PC-3 (cell line): ENCODE measurements around the gene DNPH1. TPM values are rescaled to one million over a fixed set of nuclear protein-coding genes. Genes with fewer than 3 reads are reported as not detected.

Experiments
- ATAC-seq: fragments of 200-7000 bp; cut with Tn5 transposase; 2 replicates; pipeline ENCODE4 v1.9.1; 2020; ENCODE audit warnings: mild to moderate bottlenecking, moderate library complexity
- BruUV-seq: library from RNA; stranded (reverse); fragments of 400-500 nt; replicated peaks from 2 replicates; lab custom pipeline; 2021; lab: Mats Ljungman, UMichigan
- CTCF ChIA-PET: fragments of 300-600 bp; sonication (Branson Sonifier 250); formaldehyde crosslinking; loops from one replicate; lab custom pipeline; 2022; ENCODE audit warnings: antibody characterized with exemption; lab: Charles Lee
- POLR2A ChIA-PET: fragments of 300-600 bp; sonication (Branson Sonifier 250); formaldehyde crosslinking; loops from one replicate; lab custom pipeline; 2022; ENCODE audit warnings: antibody characterized with exemption; ENCODE audit not compliant: unreplicated experiment; lab: Charles Lee
- DNase-seq: peaks from one replicate; pipeline ENCODE4 v3.0.0-alpha.2; 2015
- H2AFZ ChIP-seq: fragments of 300-600 bp; sonication (generic); 2 replicates; pipeline ENCODE4 v1.6.0; 2016; ENCODE audit warnings: antibody characterized with exemption, low read length
- H3F3A ChIP-seq: fragments of 300-600 bp; sonication (generic); one replicate; pipeline ENCODE4 v1.6.0; 2017; ENCODE audit warnings: antibody characterized with exemption, low read length, control low read depth, mild to moderate bottlenecking; ENCODE audit not compliant: unreplicated experiment
- H3K27ac ChIP-seq: fragments of 300-600 bp; sonication (generic); 2 replicates; pipeline ENCODE4 v1.5.1; 2016; ENCODE audit warnings: mild to moderate bottlenecking, low read length
- H3K27me3 ChIP-seq: fragments of 300-600 bp; sonication (generic); 2 replicates; pipeline ENCODE4 v1.6.1; 2016; ENCODE audit warnings: low read length, mixed read lengths
- H3K36me3 ChIP-seq: fragments of 300-600 bp; sonication (generic); 2 replicates; pipeline ENCODE4 v1.6.1; 2016; ENCODE audit warnings: low read depth, mixed run types, low read length, mixed read lengths
- H3K4me1 ChIP-seq: fragments of 300-600 bp; sonication (generic); 2 replicates; pipeline ENCODE4 v1.5.1; 2016; ENCODE audit warnings: low read length; ENCODE audit not compliant: insufficient read depth
- H3K4me2 ChIP-seq: fragments of 300-600 bp; sonication (generic); 2 replicates; pipeline ENCODE4 v1.6.0; 2016; ENCODE audit warnings: low read length
- H3K4me3 ChIP-seq: fragments of 300-600 bp; sonication (generic); 2 replicates; pipeline ENCODE4 v1.5.1; 2016; ENCODE audit warnings: mild to moderate bottlenecking, low read length, mixed read lengths
- H3K79me2 ChIP-seq: fragments of 300-600 bp; sonication (generic); 2 replicates; pipeline ENCODE4 v1.6.1; 2017; ENCODE audit warnings: low read length, mixed read lengths
- H3K9ac ChIP-seq: fragments of 300-600 bp; sonication (generic); 2 replicates; pipeline ENCODE4 v1.6.0; 2016; ENCODE audit warnings: mild to moderate bottlenecking, low read length
- H3K9me2 ChIP-seq: fragments of 300-600 bp; sonication (generic); replicated peaks from 2 replicates; pipeline ENCODE4 v1.6.1; 2016; ENCODE audit warnings: mixed run types, low read length, mixed read lengths
- H3K9me3 ChIP-seq: fragments of 300-600 bp; sonication (generic); 2 replicates; pipeline ENCODE4 v1.6.1; 2016; ENCODE audit warnings: low read length, mixed read lengths
- H4K20me1 ChIP-seq: fragments of 300-600 bp; sonication (generic); 2 replicates; pipeline ENCODE4 v1.6.1; 2016; ENCODE audit warnings: low read length, mixed read lengths
- EZH2 ChIP-seq: fragments of 300-600 bp; sonication (generic); IDR thresholded peaks from one replicate; pipeline ENCODE4 v1.6.1; 2017; ENCODE audit warnings: antibody characterized with exemption, mild to moderate bottlenecking, low read length; ENCODE audit not compliant: unreplicated experiment
- EZH2phosphoT487 ChIP-seq: fragments of 300-600 bp; sonication (generic); IDR thresholded peaks from 2 replicates; pipeline ENCODE4 v1.6.1; 2018; ENCODE audit warnings: mild to moderate bottlenecking, antibody characterized with exemption, low read length, borderline replicate concordance
- intact Hi-C: fragments of 100-400 bp; cut with micrococcal nuclease; formaldehyde crosslinking; loops from 2 replicates; pipeline ENCODE4 v1.9.0; 2023
- total RNA-seq: library from RNA; depleted of rRNA; stranded (reverse); fragments of >200 nt; gene quantifications from 2 replicates; pipeline ENCODE4 v1.2.3, GENCODE V29; 2014
- TF ChIP-seq, protein P1 (sequence below): fragments of 300-600 bp; sonication (generic); conservative IDR thresholded peaks from 2 replicates; pipeline ENCODE4 v1.5.1; 2017; ENCODE audit warnings: antibody characterized with exemption, low read depth, mild to moderate bottlenecking, low read length

Gene DNPH1
- total RNA-seq, 1 experiment from 2014 or later = 128 TPM

DNA sequence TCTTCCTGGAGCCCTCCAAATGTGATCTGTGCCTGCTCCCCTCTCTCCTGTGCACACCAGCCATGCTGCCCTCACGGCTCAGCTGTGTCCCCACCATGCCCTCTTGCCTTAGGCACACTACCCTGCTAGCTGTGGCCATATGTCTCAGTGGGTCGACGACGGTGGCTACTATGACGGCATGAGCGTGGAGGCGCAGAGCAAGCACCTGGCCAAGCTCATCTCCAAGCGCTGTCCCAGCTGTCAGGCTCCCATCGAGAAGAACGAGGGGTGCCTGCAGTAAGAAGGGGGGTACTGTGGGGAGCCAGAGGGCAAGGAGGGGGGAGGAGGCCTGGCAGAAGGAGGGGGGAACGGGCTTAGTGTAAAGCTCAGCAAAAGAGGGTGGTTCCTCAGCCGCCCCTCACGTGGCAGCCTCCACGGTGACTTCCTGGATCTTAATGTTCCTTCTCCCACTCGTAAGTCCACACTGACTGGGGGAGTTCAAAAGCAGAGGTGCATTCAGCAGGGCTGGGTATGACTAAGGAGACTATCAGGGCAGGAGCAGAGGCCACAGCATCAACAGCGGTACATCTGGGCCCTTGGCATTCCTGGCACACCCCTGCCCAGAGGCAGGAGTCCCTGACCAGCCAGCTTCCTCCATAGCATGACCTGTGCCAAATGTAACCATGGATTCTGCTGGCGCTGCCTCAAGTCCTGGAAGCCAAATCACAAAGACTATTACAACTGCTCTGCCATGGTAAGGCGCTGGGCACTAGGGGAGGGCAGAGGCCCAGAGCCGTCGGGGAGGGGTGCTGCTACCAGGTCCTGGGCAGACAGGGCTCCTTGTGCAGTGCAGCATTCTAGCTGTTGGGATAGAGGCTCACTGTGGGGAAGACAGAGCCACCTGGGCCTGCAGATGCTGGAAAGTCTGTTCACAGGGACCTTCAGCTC is 8.0 kb downstream of the DNPH1 start:
- no peaks in the 10 kb centered on the region for H4K20me1 ChIP-seq
- no peaks in the 10 kb centered on the region for H3K27me3 ChIP-seq
- no peak overlapping the region for H2AFZ ChIP-seq
- H3K79me2 ChIP-seq = no peaks in the 10 kb centered on the region
- no peaks in the 10 kb centered on the region for H3K9me2 ChIP-seq
- ChIA-PET POLR2A (no interaction called here), CTCF (no interaction called here)
- H3K27ac ChIP-seq = no peak overlapping the region
- BruUV-seq = no TSS peak
- no peak overlapping the region for H3K4me3 ChIP-seq
- H3K4me2 ChIP-seq = no peak overlapping the region
- no peak for DNase-seq
- no peaks in the 10 kb centered on the region for H3K9me3 ChIP-seq
- no peaks in the 10 kb centered on the region for H3K36me3 ChIP-seq
- no peak overlapping the region for H3K9ac ChIP-seq
- TF ChIP-seq, protein P1, sequence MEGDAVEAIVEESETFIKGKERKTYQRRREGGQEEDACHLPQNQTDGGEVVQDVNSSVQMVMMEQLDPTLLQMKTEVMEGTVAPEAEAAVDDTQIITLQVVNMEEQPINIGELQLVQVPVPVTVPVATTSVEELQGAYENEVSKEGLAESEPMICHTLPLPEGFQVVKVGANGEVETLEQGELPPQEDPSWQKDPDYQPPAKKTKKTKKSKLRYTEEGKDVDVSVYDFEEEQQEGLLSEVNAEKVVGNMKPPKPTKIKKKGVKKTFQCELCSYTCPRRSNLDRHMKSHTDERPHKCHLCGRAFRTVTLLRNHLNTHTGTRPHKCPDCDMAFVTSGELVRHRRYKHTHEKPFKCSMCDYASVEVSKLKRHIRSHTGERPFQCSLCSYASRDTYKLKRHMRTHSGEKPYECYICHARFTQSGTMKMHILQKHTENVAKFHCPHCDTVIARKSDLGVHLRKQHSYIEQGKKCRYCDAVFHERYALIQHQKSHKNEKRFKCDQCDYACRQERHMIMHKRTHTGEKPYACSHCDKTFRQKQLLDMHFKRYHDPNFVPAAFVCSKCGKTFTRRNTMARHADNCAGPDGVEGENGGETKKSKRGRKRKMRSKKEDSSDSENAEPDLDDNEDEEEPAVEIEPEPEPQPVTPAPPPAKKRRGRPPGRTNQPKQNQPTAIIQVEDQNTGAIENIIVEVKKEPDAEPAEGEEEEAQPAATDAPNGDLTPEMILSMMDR = no peak
- no peak for TF ChIP-seq EZH2
- no peak for TF ChIP-seq EZH2phosphoT487
- 0 out of 2 replicates have a peak, but pooled peaks cover 3% of the 10 kb centered on the region for H3K4me1 ChIP-seq
- intact Hi-C loops = no loop called here
- H3F3A ChIP-seq = no peaks in the 10 kb centered on the region
- peak; percentile 46 for ATAC-seq

DNA sequence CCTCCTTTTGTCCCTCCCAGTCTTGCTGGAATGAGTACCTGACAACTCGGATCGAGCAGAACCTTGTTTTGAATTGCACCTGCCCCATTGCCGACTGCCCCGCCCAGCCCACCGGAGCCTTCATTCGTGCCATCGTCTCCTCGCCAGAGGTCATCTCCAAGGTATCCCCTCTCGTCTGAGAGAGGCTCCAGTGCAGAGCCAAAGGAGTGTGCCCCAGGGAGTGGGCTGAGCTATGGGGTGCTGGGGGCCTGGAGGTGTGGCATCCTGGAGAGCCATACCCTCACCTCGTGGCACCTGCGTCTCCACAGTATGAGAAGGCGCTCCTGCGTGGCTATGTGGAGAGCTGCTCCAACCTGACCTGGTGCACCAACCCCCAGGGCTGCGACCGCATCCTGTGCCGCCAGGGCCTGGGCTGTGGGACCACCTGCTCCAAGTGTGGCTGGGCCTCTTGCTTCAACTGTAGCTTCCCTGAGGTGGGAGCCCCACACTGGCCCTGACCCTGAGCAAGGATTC is 8.8 kb downstream of the DNPH1 start:
- H3F3A ChIP-seq = no peaks in the 10 kb centered on the region
- no peaks in the 10 kb centered on the region for H3K79me2 ChIP-seq
- H3K4me1 ChIP-seq = no peaks in the 10 kb centered on the region
- DNase-seq (no peak), ATAC-seq (no peak)
- no peaks in the 10 kb centered on the region for H3K27me3 ChIP-seq
- H3K9ac ChIP-seq = no peak overlapping the region
- CTCF ChIA-PET = no interaction called here
- H3K9me3 ChIP-seq = no peaks in the 10 kb centered on the region
- no peak overlapping the region for H3K27ac ChIP-seq
- H3K4me3 ChIP-seq = no peak overlapping the region
- no peaks in the 10 kb centered on the region for H4K20me1 ChIP-seq
- H2AFZ ChIP-seq = no peak overlapping the region
- no peak overlapping the region for H3K4me2 ChIP-seq
- TF ChIP-seq EZH2phosphoT487 = no peak
- TF ChIP-seq EZH2 = no peak
- TF ChIP-seq, protein P1 = no peak
- no peaks in the 10 kb centered on the region for H3K9me2 ChIP-seq
- POLR2A ChIA-PET = no interaction called here
- H3K36me3 ChIP-seq = no peaks in the 10 kb centered on the region
- no TSS peak for BruUV-seq
- intact Hi-C loops = no loop called here

DNA sequence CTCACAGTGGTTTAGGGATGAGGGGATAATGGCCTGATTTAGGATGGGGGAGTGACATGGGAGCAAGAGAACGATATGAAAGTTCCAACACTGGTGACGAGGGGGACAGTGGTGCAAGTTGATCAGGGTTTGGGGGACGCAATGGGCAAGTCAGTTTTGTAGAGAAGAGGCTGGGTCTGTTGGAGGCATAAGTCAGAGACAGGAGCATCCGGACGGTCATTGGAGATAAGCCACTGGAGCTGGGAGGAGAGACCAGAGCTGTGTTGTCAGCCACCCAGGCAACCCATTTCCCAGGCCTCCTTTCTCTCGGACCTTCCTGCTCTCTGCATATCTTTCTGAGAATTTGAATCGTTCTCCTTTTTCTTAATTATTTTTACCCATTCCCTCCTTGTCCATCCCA is 9.5 kb downstream of the DNPH1 start:
- ATAC-seq (no peak), DNase-seq (no peak)
- H3F3A ChIP-seq = no peaks in the 10 kb centered on the region
- no peak overlapping the region for H3K27ac ChIP-seq
- no TSS peak for BruUV-seq
- intact Hi-C loops = no loop called here
- no peak overlapping the region for H3K4me3 ChIP-seq
- H3K9me3 ChIP-seq = no peaks in the 10 kb centered on the region
- no peaks in the 10 kb centered on the region for H4K20me1 ChIP-seq
- no peaks in the 10 kb centered on the region for H3K9me2 ChIP-seq
- no peaks in the 10 kb centered on the region for H3K79me2 ChIP-seq
- H2AFZ ChIP-seq = no peak overlapping the region
- TF ChIP-seq, protein P1 = no peak
- TF ChIP-seq EZH2phosphoT487 = no peak
- TF ChIP-seq EZH2 = no peak
- no peaks in the 10 kb centered on the region for H3K36me3 ChIP-seq
- CTCF ChIA-PET = no interaction called here
- H3K9ac ChIP-seq = no peak overlapping the region
- no peaks in the 10 kb centered on the region for H3K4me1 ChIP-seq
- H3K27me3 ChIP-seq = no peaks in the 10 kb centered on the region
- no peak overlapping the region for H3K4me2 ChIP-seq
- POLR2A ChIA-PET = no interaction called here
